Ovary (tissue), 3 donors: ENCODE measurements around the gene PDE4D.

ENCODE experiments used
- EP300 ChIP-seq: sonication (generic); formaldehyde crosslinking; IDR thresholded peaks from one replicate; pipeline ENCODE4 v1.6.1; 2017; ENCODE audit warnings: antibody characterized with exemption
- POLR2A ChIP-seq: fragments of 450-650 bp; IDR thresholded peaks from one replicate; pipeline ENCODE4 v1.6.1; 2017; ENCODE audit warnings: antibody characterized with exemption, mild to moderate bottlenecking, moderate library complexity
- TF ChIP-seq, protein P1 (sequence below), 3 donors: fragments of 450-650 bp in 2 of 3; fragments of 200-600 bp in 1 of 3; IDR thresholded peaks; one replicate each; pipeline versions ENCODE4 v1.5.1 to v1.8.0; 2016 to 2022; ENCODE audit warnings: antibody characterized with exemption in 3 of 3, mild to moderate bottlenecking in 1 of 3
- donor health status: DM: no; HTN: no; CAD: no.

DNA sequence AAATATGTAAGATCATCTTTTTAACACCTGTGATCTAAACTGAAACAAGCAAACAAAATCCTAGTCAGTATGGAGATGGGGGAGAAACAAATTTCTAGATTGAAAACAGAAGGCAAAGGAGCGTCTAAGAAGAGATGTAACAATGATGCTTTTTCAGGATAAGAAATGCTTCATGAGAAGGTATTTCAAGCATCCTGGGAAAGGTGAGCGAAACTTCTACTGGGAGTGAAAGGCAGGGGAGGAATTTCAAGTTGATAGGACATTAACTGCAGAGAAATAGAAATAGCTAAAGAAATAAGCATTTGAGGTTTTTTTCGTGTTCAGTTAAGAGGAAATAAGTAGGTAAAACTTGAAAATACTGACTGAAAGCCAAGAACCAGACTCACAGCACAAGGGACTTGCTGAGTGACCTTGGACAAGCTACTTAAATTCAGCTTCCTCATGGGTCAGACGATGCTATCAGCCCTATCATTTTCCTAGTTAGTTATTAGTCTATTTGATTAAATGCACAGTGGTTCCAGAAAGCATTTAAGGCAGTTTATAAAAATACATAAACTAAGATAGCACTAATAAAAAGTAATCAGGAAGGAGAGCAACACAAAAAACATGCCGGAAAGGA lies 406.3 kb downstream of the PDE4D start:
- TF ChIP-seq, protein P1, sequence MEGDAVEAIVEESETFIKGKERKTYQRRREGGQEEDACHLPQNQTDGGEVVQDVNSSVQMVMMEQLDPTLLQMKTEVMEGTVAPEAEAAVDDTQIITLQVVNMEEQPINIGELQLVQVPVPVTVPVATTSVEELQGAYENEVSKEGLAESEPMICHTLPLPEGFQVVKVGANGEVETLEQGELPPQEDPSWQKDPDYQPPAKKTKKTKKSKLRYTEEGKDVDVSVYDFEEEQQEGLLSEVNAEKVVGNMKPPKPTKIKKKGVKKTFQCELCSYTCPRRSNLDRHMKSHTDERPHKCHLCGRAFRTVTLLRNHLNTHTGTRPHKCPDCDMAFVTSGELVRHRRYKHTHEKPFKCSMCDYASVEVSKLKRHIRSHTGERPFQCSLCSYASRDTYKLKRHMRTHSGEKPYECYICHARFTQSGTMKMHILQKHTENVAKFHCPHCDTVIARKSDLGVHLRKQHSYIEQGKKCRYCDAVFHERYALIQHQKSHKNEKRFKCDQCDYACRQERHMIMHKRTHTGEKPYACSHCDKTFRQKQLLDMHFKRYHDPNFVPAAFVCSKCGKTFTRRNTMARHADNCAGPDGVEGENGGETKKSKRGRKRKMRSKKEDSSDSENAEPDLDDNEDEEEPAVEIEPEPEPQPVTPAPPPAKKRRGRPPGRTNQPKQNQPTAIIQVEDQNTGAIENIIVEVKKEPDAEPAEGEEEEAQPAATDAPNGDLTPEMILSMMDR (IDR thresholded peaks at IDR 0.05): no peak
- no peak for TF ChIP-seq POLR2A
- no peak for TF ChIP-seq EP300
